Activated naive CD4-positive, alpha-beta T cell treated with anti-CD3 and anti-CD28 coated beads, Interleukin-2, amount 10 ng/mL, durations not matched to agents 7 days and 5 days (primary cell): ENCODE measurements around the gene FHIP1B.

Source experiments
- CTCF ChIA-PET: fragments of 350-600 bp; sonication (Branson Sonifier 250); formaldehyde crosslinking; loops from one replicate; lab custom pipeline; 2021; ENCODE audit warnings: antibody characterized with exemption; lab: Charles Lee
- DNase-seq: peaks from one replicate; pipeline ENCODE4 v3.0.0-alpha.2; 2020
- H3K27ac Mint-ChIP-seq: one replicate; pipeline ENCODE4 v1.8.0; 2021; ENCODE audit warnings: mild to moderate bottlenecking, moderate library complexity, mixed read lengths
- H3K27me3 Mint-ChIP-seq: one replicate; pipeline ENCODE4 v1.8.0; 2021; ENCODE audit warnings: mild to moderate bottlenecking, mixed read lengths
- H3K36me3 Mint-ChIP-seq: one replicate; pipeline ENCODE4 v1.8.0; 2021; ENCODE audit warnings: mixed read lengths
- H3K4me1 Mint-ChIP-seq: one replicate; pipeline ENCODE4 v1.8.0; 2021; ENCODE audit warnings: mixed read lengths
- H3K4me3 Mint-ChIP-seq: one replicate; pipeline ENCODE4 v1.8.0; 2021; ENCODE audit warnings: mild to moderate bottlenecking, moderate library complexity, mixed read lengths
- H3K9me3 Mint-ChIP-seq: one replicate; pipeline ENCODE4 v1.8.0; 2021; ENCODE audit warnings: mixed read lengths

Gene FHIP1B

GRCh38 chr11:6232899-6233298, 1.5 kb downstream of the FHIP1B start:
- peaks cover 8% of the 10 kb centered on the region for H3K36me3 Mint-ChIP-seq
- H3K9me3 Mint-ChIP-seq, result no peaks in the 10 kb centered on the region
- H3K4me3 Mint-ChIP-seq, result peak overlapping the region; percentile 54
- CTCF ChIA-PET, result no interaction called here
- no peaks in the 10 kb centered on the region for H3K27me3 Mint-ChIP-seq
- no peak for DNase-seq
- H3K27ac Mint-ChIP-seq, result no peak overlapping the region
- peaks cover 50% of the 10 kb centered on the region for H3K4me1 Mint-ChIP-seq

DNA sequence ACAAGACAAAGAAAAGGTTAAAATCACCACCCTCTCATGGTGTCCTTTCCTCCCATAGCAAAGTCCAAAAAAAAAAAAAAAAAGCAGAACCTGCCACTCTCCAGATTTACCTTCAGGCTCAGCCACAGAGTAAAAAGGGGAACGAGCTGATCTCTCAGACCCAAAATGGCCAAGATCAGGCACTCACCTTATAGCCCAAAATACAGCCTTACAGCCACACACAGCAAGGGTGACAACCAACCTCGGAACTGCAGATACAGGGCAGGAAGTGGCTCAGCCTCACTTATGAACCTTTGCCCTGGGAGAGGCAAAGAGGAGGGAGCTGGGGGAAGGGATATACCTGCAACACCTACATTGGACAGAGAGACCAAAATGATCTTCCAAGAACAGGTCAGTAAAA, 4.5 kb downstream of the FHIP1B start:
- Mint-ChIP-seq H3K27me3 (no peaks in the 10 kb centered on the region), H3K4me1 (peaks cover 49% of the 10 kb centered on the region), H3K27ac (no peak overlapping the region), H3K9me3 (no peaks in the 10 kb centered on the region), H3K36me3 (peaks cover 9% of the 10 kb centered on the region), H3K4me3 (no peak overlapping the region)
- peak; percentile 52 for DNase-seq
- CTCF ChIA-PET, result interaction anchor here (1.6 kb wide), 2 partner anchors 8 to 31 kb away, joined by 4 to 5 read pairs; no protein-coding TSS in a partner anchor

GRCh38 chr11:6228520-6228919, 5.9 kb downstream of the FHIP1B start:
- Mint-ChIP-seq H3K4me3 (no peak overlapping the region), H3K27ac (no peak overlapping the region), H3K36me3 (peaks cover 11% of the 10 kb centered on the region), H3K27me3 (no peaks in the 10 kb centered on the region), H3K4me1 (peaks cover 38% of the 10 kb centered on the region), H3K9me3 (no peaks in the 10 kb centered on the region)
- CTCF ChIA-PET, result no interaction called here
- DNase-seq, result no peak

GRCh38 chr11:6225896-6226295, 8.5 kb downstream of the FHIP1B start:
- no peak for DNase-seq
- H3K27me3 Mint-ChIP-seq, result no peaks in the 10 kb centered on the region
- no peak overlapping the region for H3K4me3 Mint-ChIP-seq
- H3K4me1 Mint-ChIP-seq, result peaks cover 23% of the 10 kb centered on the region
- no peak overlapping the region for H3K27ac Mint-ChIP-seq
- H3K36me3 Mint-ChIP-seq, result peaks cover 19% of the 10 kb centered on the region
- CTCF ChIA-PET, result interaction anchor here (0.6 kb wide), 2 partner anchors 87 to 318 kb away, joined by 3 read pairs; no protein-coding TSS in a partner anchor
- no peaks in the 10 kb centered on the region for H3K9me3 Mint-ChIP-seq

DNA sequence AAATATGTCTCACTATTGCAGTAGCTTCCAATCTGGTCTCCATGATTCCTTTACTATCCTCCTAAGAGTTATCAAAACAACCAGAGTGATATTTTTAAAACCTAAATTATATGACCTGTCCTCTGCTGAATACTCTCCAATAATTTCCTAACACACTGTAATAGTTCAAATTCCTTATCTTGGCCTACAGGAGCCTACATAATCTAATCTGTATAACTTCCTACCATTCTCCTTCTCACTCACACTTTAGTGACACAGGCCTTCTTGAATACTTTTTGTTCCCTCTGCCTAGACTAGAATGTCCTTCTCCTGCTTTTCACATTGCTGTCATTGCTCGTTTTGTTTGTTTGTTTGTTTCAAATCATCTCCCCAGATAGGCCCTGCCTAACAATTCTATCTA, 9.4 kb downstream of the FHIP1B start:
- Mint-ChIP-seq H3K9me3 (no peaks in the 10 kb centered on the region), H3K4me1 (peaks cover 18% of the 10 kb centered on the region), H3K27me3 (no peaks in the 10 kb centered on the region), H3K36me3 (peaks cover 22% of the 10 kb centered on the region), H3K4me3 (no peak overlapping the region), H3K27ac (no peak overlapping the region)
- CTCF ChIA-PET, result interaction anchor here (0.6 to 1.0 kb wide), 2 partner anchors 9 to 319 kb away, joined by 3 read pairs; no protein-coding TSS in a partner anchor
- DNase-seq, result no peak

GRCh38 chr11:6224421-6224820, 10.0 kb downstream of the FHIP1B start:
- DNase-seq, result no peak
- no peaks in the 10 kb centered on the region for H3K9me3 Mint-ChIP-seq
- peaks cover 19% of the 10 kb centered on the region for H3K36me3 Mint-ChIP-seq
- peaks cover 18% of the 10 kb centered on the region for H3K4me1 Mint-ChIP-seq
- no peak overlapping the region for H3K4me3 Mint-ChIP-seq
- no peaks in the 10 kb centered on the region for H3K27me3 Mint-ChIP-seq
- no peak overlapping the region for H3K27ac Mint-ChIP-seq
- CTCF ChIA-PET, result interaction anchor here (1.0 to 1.3 kb wide), 2 partner anchors 9 to 13 kb away, joined by 3 read pairs; no protein-coding TSS in a partner anchor

GRCh38 chr11:6223854-6224253, 10.6 kb downstream of the FHIP1B start:
- Mint-ChIP-seq H3K9me3 (no peaks in the 10 kb centered on the region), H3K4me1 (peaks cover 18% of the 10 kb centered on the region), H3K27me3 (no peaks in the 10 kb centered on the region), H3K36me3 (peaks cover 22% of the 10 kb centered on the region), H3K4me3 (no peak overlapping the region), H3K27ac (no peak overlapping the region)
- DNase-seq, result no peak
- CTCF ChIA-PET, result interaction anchor here (0.6 to 1.3 kb wide), 2 partner anchors 13 to 207 kb away, joined by 3 read pairs; no protein-coding TSS in a partner anchor

GRCh38 chr11:6219359-6219758, 15.1 kb downstream of the FHIP1B start:
- no peaks in the 10 kb centered on the region for H3K27me3 Mint-ChIP-seq
- no peaks in the 10 kb centered on the region for H3K9me3 Mint-ChIP-seq
- H3K4me1 Mint-ChIP-seq, result peaks cover 14% of the 10 kb centered on the region
- H3K27ac Mint-ChIP-seq, result peak overlapping the region; percentile 49
- CTCF ChIA-PET, result no interaction called here
- H3K36me3 Mint-ChIP-seq, result peaks cover 44% of the 10 kb centered on the region
- DNase-seq, result no peak
- H3K4me3 Mint-ChIP-seq, result no peak overlapping the region

- Mint-ChIP-seq H3K4me1 (peaks cover 14% of the 10 kb centered on the region), H3K9me3 (no peaks in the 10 kb centered on the region), H3K36me3 (peaks cover 42% of the 10 kb centered on the region), H3K27ac (no peak overlapping the region), H3K4me3 (no peak overlapping the region), H3K27me3 (no peaks in the 10 kb centered on the region)
- CTCF ChIA-PET, result no interaction called here
- no peak for DNase-seq
Measured at GRCh38 chr11:6217722-6218121, 16.7 kb downstream of the FHIP1B start.

GRCh38 chr11:6216501-6216900, 17.9 kb downstream of the FHIP1B start:
- no peak for DNase-seq
- Mint-ChIP-seq H3K4me3 (no peak overlapping the region), H3K36me3 (peaks cover 35% of the 10 kb centered on the region), H3K4me1 (peaks cover 14% of the 10 kb centered on the region), H3K27me3 (no peaks in the 10 kb centered on the region), H3K27ac (peak overlapping the region; percentile 26), H3K9me3 (no peaks in the 10 kb centered on the region)
- CTCF ChIA-PET, result interaction anchor here (1.1 kb wide), 1 partner anchor 8 kb away, joined by 3 read pairs; no protein-coding TSS in a partner anchor

- Mint-ChIP-seq H3K9me3 (no peaks in the 10 kb centered on the region), H3K36me3 (peaks cover 29% of the 10 kb centered on the region), H3K27ac (no peak overlapping the region), H3K4me1 (peaks cover 5% of the 10 kb centered on the region), H3K27me3 (no peaks in the 10 kb centered on the region), H3K4me3 (no peak overlapping the region)
- CTCF ChIA-PET, result interaction anchor here (0.7 kb wide), 1 partner anchor 101 kb away, joined by 4 read pairs; no protein-coding TSS in a partner anchor
- no peak for DNase-seq
Measured at GRCh38 chr11:6214530-6214929, 19.9 kb downstream of the FHIP1B start.

- H3K36me3 Mint-ChIP-seq, result peaks cover 6% of the 10 kb centered on the region
- no peak for DNase-seq
- no peak overlapping the region for H3K27ac Mint-ChIP-seq
- no peaks in the 10 kb centered on the region for H3K4me1 Mint-ChIP-seq
- H3K27me3 Mint-ChIP-seq, result no peaks in the 10 kb centered on the region
- H3K4me3 Mint-ChIP-seq, result no peak overlapping the region
- H3K9me3 Mint-ChIP-seq, result no peaks in the 10 kb centered on the region
- CTCF ChIA-PET, result no interaction called here
Measured at GRCh38 chr11:6210274-6210955, 24.0 kb downstream of the FHIP1B start.

GRCh38 chr11:6209801-6210200, 24.6 kb downstream of the FHIP1B start:
- CTCF ChIA-PET, result no interaction called here
- Mint-ChIP-seq H3K9me3 (no peaks in the 10 kb centered on the region), H3K4me3 (no peak overlapping the region), H3K27me3 (no peaks in the 10 kb centered on the region), H3K36me3 (peaks cover 3% of the 10 kb centered on the region), H3K4me1 (no peaks in the 10 kb centered on the region), H3K27ac (no peak overlapping the region)
- DNase-seq, result no peak

DNA sequence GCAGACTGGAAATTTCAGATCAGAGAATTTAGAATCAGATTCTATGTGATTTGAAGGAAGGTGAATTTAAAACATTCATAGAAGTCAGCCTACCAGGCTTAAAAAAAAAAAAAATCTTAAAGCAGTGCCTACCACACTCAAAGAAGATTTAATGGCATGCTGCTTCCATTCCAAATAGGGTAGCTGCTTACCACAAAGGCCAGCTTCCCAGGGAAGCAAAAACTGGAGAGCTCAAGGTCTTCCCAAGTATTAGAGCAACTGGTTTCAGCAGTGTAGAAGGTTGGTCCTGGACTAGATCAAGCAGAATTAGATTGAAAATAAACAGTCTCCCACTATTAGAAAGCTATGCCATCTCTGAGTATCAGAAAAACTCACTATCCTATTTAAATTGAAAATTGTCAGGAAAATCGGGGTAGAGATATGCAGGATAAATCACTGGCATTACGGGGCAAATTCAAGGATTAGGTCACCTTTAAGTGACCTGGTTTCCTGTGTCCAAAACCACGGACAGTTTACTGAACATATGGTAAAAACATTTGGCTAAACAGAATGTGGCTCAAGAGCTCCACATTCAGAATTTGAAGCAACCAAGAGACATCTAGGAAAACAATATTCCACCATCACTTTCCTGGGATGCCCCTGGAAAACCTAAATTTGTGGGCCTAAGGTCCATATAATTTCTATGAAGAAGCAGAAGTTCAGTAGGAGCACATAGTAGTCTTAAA, 27.8 kb downstream of the FHIP1B start:
- Mint-ChIP-seq H3K4me1 (peaks cover 17% of the 10 kb centered on the region), H3K9me3 (no peaks in the 10 kb centered on the region), H3K27ac (no peak overlapping the region), H3K4me3 (no peak overlapping the region), H3K27me3 (no peaks in the 10 kb centered on the region), H3K36me3 (peaks cover 5% of the 10 kb centered on the region)
- no peak for DNase-seq
- CTCF ChIA-PET, result interaction anchor here (1.4 kb wide), 1 partner anchor 11 kb away, joined by 4 read pairs; no protein-coding TSS in a partner anchor
